Measurements from ENCODE around the gene GDF10. TPM values are rescaled to one million over a fixed set of nuclear protein-coding genes. Genes with fewer than 3 reads are reported as not detected.

The GDF10 gene
- total RNA-seq, 1 donor from 2014 or later, result 0.52 TPM

DNA sequence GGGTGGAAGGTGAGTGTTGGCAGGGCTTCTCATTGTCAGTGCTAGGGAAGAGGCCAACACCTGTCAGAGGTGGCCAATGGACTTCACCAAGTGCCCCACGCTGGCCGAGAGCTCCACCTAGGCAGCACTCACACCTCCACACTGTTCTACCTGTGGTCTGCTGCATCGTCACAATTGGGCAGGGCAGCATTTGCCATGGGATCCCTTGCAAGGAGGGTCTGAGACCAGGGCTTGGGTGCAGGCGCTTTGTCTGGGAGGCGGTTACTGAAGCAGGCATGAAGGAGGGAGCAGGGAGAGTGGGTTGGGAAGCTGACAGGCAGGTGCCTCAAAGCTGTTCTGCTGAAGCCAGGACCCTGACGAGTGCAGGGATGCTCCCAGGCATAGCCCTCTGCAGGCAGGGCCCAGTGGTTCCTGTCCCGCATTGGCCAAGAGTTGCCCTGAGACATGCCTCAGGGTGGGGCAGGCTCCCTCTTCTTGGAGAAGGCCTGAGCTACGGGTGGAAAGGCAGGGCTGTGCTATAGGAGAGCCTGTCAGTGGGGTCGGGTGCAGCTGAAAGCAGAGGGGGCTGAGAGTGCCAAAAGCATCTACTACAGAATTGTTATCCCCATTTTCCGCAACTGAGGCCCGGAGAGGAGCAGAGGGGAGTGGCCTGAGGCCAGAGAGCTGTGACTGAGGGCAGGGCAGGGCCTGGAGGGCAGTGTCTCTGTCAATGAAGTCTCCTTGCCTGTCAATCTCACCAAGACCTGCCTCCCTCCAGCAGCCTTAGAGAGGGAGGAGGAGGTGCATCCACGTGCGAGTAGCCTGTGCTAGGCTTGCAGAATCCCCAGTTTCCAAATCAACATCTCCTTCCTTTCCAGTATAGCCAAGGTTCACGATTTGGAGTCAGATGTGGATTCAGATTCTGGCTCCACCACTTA is 52.2 kb downstream of the GDF10 start:
- DNase-seq (ENCODE audit: low spot score), result no peak

DNA sequence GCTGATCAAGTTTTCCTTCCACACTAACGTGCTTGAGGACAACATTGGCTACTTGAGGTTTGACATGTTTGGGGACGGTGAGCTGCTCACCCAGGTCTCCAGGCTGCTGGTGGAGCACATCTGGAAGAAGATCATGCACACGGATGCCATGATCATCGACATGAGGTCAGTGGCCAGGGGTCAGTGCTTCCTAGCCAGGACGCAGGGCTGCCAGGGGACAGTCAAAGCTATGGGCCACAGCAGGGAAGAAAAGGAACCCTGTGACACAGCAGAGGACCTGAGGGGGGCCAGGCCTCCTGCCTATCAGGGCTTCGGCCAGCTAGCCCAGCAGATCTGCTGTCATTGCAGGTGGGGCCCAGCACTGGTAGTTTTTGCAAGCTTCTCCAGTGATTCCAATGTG is 53.4 kb downstream of the GDF10 start:
- no peak for DNase-seq (ENCODE audit: low spot score)

- no peak for DNase-seq (ENCODE audit: low spot score)
Measured at GRCh38 chr10:47354165-47354564, 54.2 kb downstream of the GDF10 start.

- no peak for DNase-seq (ENCODE audit: low spot score)
Measured at GRCh38 chr10:47354900-47355299, 54.9 kb downstream of the GDF10 start.

DNA sequence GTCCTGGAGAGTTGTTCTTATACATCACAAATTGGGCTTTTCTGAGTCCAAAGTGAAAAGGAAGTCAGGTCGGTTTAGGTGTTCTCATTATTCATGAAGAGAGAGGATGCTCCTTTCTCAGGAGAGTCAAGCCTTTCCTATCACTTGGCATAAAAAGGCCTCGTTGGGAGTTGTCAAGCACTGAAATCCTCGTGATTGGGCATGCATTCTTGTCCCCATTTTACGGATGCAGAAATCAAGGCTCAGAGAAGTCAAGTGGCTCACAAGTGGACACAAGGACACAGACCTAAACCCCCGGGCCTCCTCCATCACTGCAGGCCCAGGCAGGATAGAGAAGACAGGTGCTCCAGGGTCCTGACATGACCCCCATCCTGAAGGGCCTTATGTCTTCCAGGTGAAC is 56.7 kb downstream of the GDF10 start:
- DNase-seq (ENCODE audit: low spot score), result no peak

DNA sequence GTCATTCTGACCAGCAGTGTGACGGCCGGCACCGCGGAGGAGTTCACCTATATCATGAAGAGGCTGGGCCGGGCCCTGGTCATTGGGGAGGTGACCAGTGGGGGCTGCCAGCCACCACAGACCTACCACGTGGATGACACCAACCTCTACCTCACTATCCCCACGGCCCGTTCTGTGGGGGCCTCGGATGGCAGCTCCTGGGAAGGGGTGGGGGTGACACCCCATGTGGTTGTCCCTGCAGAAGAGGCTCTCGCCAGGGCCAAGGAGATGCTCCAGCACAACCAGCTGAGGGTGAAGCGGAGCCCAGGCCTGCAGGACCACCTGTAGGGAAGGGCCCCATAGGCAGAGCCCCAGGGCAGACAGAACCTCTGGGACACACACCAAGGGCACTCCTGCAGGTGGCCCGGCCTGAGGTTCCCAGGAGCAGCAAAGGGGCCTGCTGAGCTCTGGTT is 57.2 kb downstream of the GDF10 start:
- no peak for DNase-seq (ENCODE audit: low spot score)

DNA sequence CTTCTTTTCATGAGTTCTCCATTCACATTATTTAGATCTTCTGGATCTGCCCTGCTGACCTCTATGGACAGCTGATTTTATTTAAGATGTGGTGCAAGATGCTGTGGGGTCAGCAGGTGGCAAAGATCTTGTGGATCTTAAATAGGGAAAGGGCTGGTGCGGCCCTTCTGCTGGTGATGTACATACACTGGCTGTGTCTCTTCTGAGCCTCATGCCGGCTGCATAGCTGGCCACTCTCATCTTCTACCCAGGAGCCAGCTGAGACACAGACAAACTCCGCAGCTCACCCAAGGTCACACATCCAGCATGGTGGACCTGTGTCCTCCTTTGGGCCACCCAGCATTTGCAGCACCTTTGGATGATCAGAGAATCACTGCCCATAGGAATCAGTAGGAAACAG is 57.9 kb downstream of the GDF10 start:
- no peak for DNase-seq (ENCODE audit: low spot score)

DNA sequence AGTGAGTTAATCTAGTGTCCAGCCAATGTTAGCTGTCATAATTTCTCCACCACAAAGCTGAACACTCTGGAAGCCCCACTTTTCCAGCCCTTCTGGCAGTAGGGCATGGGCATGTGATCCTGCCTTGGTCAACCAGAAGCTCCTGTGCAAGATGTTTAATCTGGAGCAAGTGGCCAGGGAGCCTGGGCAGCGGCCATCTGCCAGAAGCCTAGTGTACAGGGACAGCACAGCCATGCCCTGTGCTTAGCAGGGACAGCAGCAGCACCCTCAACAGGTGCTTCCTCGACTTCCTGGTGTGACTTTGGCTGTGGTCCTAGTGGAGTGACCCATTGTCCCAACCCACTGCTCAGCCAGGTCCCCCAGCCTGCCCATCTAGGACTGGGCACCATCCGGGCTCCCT is 58.5 kb downstream of the GDF10 start:
- DNase-seq (ENCODE audit: low spot score), result no peak

DNA sequence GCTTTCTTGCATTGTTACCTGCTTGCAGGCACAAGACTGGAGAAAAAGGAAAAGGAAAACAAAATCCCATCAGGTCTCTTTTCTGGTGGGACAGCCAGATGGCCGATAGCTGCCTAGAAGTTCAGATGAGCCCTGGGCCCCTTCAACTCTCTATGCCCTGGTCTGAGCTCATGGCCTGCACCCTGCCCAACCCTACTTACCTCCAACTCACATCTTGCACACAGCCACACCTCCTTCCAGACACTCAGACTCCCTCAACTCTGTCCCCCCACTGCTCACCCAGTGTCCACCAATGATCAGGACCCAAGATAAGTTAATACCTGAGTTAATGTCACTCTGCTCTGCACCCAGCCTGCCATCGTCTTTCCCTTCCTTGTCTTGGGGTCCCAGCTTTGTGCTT is 59.1 kb downstream of the GDF10 start:
- no peak for DNase-seq (ENCODE audit: low spot score)

- DNase-seq (ENCODE audit: low spot score), result no peak
Measured at GRCh38 chr10:47359626-47360418, 59.8 kb downstream of the GDF10 start.

DNA sequence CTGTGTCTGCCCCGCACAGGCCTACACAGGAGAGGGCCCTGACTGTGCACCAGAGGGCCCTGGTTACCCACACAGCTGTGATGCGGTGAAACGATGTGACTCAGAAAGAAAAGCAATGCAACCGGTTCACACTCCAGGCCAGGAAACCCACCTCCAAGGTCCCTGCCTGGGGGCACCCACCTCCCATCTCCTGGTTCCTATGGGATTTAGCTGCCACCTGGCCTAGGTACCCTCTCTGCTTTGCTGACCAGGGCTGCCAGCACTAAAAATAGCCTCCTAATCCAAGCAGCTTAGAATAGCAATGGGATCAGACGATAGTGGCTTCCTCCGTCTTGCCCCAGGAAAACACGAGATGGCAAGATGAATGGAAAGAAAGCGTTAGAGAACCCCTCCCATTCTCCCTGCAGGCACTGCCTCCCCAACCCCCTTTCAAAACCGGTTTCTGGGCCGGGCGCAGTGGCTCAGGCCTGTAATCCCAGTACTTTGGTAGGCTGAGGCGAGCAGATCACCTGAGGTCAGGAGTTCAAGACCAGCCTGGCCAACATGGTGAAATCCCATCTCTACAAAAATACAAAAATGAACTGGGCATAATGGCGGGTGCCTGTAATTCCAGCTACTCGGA is 60.5 kb downstream of the GDF10 start:
- DNase-seq (ENCODE audit: low spot score), result no peak

DNA sequence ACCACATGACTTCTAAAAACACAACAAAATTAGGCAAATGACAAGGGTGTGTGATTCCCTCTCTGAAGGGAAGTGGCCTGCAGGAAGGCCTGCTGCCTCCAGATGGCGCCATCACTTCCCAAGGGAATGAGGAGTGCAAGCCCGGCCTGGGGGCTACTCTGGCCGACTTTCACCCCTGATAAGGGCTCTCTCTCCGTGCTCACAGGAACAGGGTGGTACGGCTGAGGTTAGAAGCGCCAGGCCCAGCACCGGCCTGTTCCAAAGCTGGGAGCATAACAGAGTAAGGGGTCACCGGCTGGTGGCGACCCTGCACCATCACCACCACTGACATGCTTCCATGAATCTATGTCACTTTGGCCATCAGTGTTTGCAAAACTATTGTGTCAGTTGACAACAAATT is 61.3 kb downstream of the GDF10 start:
- DNase-seq (ENCODE audit: low spot score), result no peak

DNA sequence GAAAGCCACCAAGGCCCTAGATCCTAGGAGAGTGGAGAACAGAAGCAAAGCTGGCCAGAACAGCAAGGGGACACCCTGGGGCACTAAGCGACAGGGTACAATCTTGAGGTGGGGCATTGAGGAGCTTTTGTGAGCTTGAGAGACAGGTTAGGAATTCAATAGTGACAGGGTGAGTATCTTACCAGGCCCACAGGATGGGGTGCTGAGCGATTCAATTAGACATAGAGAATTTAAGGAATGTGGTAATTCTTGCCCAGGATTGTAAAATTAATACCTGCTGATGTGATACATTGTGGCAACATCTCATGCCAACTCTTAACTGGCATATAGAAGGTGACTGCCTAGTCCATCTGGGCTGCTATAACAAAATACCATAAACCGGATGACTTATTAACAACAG is 62.2 kb downstream of the GDF10 start:
- DNase-seq (ENCODE audit: low spot score), result no peak

Other genes with a start within 250 kb of the GDF10 start
- gene GDF2, start 22.3 kb downstream of the GDF10 start, total RNA-seq, result not detected
- gene RBP3, start 48.2 kb downstream of the GDF10 start, total RNA-seq, result not detected
- 1.8 TPM for gene ZNF488, start 84.1 kb downstream of the GDF10 start, total RNA-seq
- gene ANXA8, start 183.9 kb downstream of the GDF10 start, total RNA-seq, result 0.52 TPM
- gene FAM25G, start 191.5 kb downstream of the GDF10 start, total RNA-seq, result not detected
- gene AGAP9, start 223.4 kb downstream of the GDF10 start, total RNA-seq, result 10.8 TPM

Data from mucosa of gallbladder (tissue), 1 donor.